H1 (cell line): ENCODE measurements around the gene SNX13. TPM values are rescaled to one million over a fixed set of nuclear protein-coding genes. Genes with fewer than 3 reads are reported as not detected.

Experiments
- CTCF ChIA-PET: fragments of 300-600 bp; sonication (Branson Sonifier 250); formaldehyde crosslinking; loops from one replicate; lab custom pipeline; 2021; ENCODE audit not compliant: partially characterized antibody; lab: Charles Lee
- POLR2A ChIA-PET: fragments of 300-600 bp; sonication (Branson Sonifier 250); formaldehyde crosslinking; loops from one replicate; lab custom pipeline; 2021; ENCODE audit warnings: inconsistent platforms; ENCODE audit not compliant: partially characterized antibody; lab: Charles Lee
- DNase-seq, 2 experiments: peaks; one replicate each; pipeline versions ENCODE4 v3.0.0 to v3.0.0-alpha.2; 2010 to 2022; ENCODE audit warnings: low spot score in 2 of 2, low read depth in 1 of 2, mixed read lengths in 1 of 2
- FAIRE-seq: peaks from 2 replicates; lab custom pipeline; 2011; peaks lifted over from hg19 to GRCh38; lab: Jason Lieb, UNC
- H2AFZ ChIP-seq: 2 replicates; pipeline ENCODE4 v1.8.1; 2012; ENCODE audit warnings: low read length, inconsistent platforms
- H2AK5ac ChIP-seq: 2 replicates; pipeline ENCODE4 v1.6.1; 2013; ENCODE audit warnings: low read depth, low read length
- H2BK120ac ChIP-seq: replicated peaks from 2 replicates; pipeline ENCODE3; 2013; ENCODE audit warnings: low read depth, low read length, inconsistent platforms
- H2BK12ac ChIP-seq: 2 replicates; pipeline ENCODE4 v1.6.1; 2013; ENCODE audit warnings: low read depth, low read length
- H2BK15ac ChIP-seq: 2 replicates; pipeline ENCODE4 v1.6.1; 2013; ENCODE audit warnings: low read length
- H2BK20ac ChIP-seq: 2 replicates; pipeline ENCODE4 v1.6.1; 2013; ENCODE audit warnings: low read length
- H2BK5ac ChIP-seq: 2 replicates; pipeline ENCODE4 v1.6.1; 2013; ENCODE audit warnings: low read depth, low read length
- H3K14ac ChIP-seq: 2 replicates; pipeline ENCODE4 v1.6.1; 2013; ENCODE audit warnings: inconsistent platforms; ENCODE audit not compliant: insufficient read length
- H3K18ac ChIP-seq: 2 replicates; pipeline ENCODE4 v1.6.1; 2013; ENCODE audit warnings: low read length; ENCODE audit errors: extremely low read depth
- H3K23ac ChIP-seq: 2 replicates; pipeline ENCODE4 v1.6.1; 2013; ENCODE audit warnings: inconsistent platforms; ENCODE audit not compliant: insufficient read length
- H3K23me2 ChIP-seq: 2 replicates; pipeline ENCODE4 v1.6.1; 2013; ENCODE audit warnings: low read depth, low read length
- H3K27ac ChIP-seq: 2 replicates; pipeline ENCODE4 v1.6.1; 2011; ENCODE audit warnings: low read depth, low read length, inconsistent platforms
- H3K27me3 ChIP-seq, 4 experiments: replicated peaks in 1 of 4; 1 replicate in 1 of 4; 2 replicates in 3 of 4; pipeline versions ENCODE4 v1.6.1 to v1.8.1; 2011 to 2013; ENCODE audit warnings: low read length in 3 of 4, mild to moderate bottlenecking in 3 of 4, inconsistent platforms in 2 of 4, mixed read lengths in 2 of 4, moderate library complexity in 1 of 4; ENCODE audit not compliant: control insufficient read depth in 3 of 4, insufficient read depth in 3 of 4; ENCODE audit errors: extremely low read depth in 1 of 4
- H3K36me3 ChIP-seq, 4 experiments: 2 replicates each; pipeline versions ENCODE4 v1.6.1 to v1.8.1; 2011 to 2013; ENCODE audit warnings: mild to moderate bottlenecking in 4 of 4, low read length in 3 of 4, moderate library complexity in 2 of 4, control low read depth in 1 of 4, inconsistent platforms in 1 of 4; ENCODE audit not compliant: insufficient read depth in 4 of 4, control insufficient read depth in 2 of 4
- H3K4ac ChIP-seq: replicated peaks from 2 replicates; pipeline ENCODE3; 2013; ENCODE audit warnings: low read length, low read depth, mixed read lengths, inconsistent platforms; ENCODE audit not compliant: insufficient read length
- H3K4me1 ChIP-seq, 4 experiments: replicated peaks in 1 of 4; 1 replicate in 1 of 4; 2 replicates in 3 of 4; pipeline versions ENCODE4 v1.6.1 to v1.8.1; 2011 to 2013; ENCODE audit warnings: low read length in 3 of 4, inconsistent platforms in 2 of 4, mixed read lengths in 1 of 4; ENCODE audit not compliant: insufficient read depth in 4 of 4, control insufficient read depth in 3 of 4
- H3K4me2 ChIP-seq, 2 experiments: 2 replicates each; pipeline versions ENCODE4 v1.6.1 to v1.8.1; 2011 to 2013; ENCODE audit warnings: low read depth in 2 of 2, low read length in 2 of 2, control low read depth in 1 of 2, inconsistent platforms in 1 of 2, mild to moderate bottlenecking in 1 of 2; ENCODE audit not compliant: insufficient read depth in 1 of 2
- H3K4me3 ChIP-seq, 4 experiments: fragments of 200-600, 300-600 bp in 1 of 4; sonication (generic), shearing (Covaris generic), sonication (Bioruptor Twin) in 1 of 4; 2 replicates each; pipeline versions ENCODE4 v1.5.1 to v1.8.1; 2011 to 2016; ENCODE audit warnings: low read length in 4 of 4, low read depth in 3 of 4, control low read depth in 2 of 4, inconsistent platforms in 2 of 4, mild to moderate bottlenecking in 2 of 4, mixed read lengths in 1 of 4, moderate library complexity in 1 of 4; ENCODE audit not compliant: insufficient read depth in 2 of 4; ENCODE audit errors: extremely low read depth in 1 of 4
- H3K56ac ChIP-seq: replicated peaks from 2 replicates; pipeline ENCODE3; 2013; ENCODE audit warnings: low read depth, mild to moderate bottlenecking, mixed read lengths, low read length, inconsistent platforms; ENCODE audit not compliant: insufficient read length
- H3K79me1 ChIP-seq: 2 replicates; pipeline ENCODE4 v1.6.1; 2013; ENCODE audit warnings: low read depth, low read length, control low read depth
- H3K79me2 ChIP-seq, 2 experiments: 2 replicates each; pipeline versions ENCODE4 v1.6.1 to v1.8.1; 2012 to 2013; ENCODE audit warnings: low read length in 2 of 2, mild to moderate bottlenecking in 2 of 2, inconsistent platforms in 1 of 2; ENCODE audit not compliant: insufficient read depth in 2 of 2, control insufficient read depth in 1 of 2
- H3K9ac ChIP-seq, 4 experiments: replicated peaks in 1 of 4; 1 replicate in 1 of 4; 2 replicates in 3 of 4; pipeline versions ENCODE4 v1.6.1 to v1.8.1; 2011 to 2013; ENCODE audit warnings: low read depth in 3 of 4, low read length in 3 of 4, control low read depth in 2 of 4, mild to moderate bottlenecking in 2 of 4, moderate library complexity in 2 of 4, inconsistent platforms in 1 of 4; ENCODE audit errors: extremely low read depth in 1 of 4
- H3K9me3 ChIP-seq, 2 experiments: 2 replicates each; pipeline versions ENCODE4 v1.6.1 to v1.8.1; 2012 to 2013; ENCODE audit warnings: mild to moderate bottlenecking in 2 of 2, moderate library complexity in 2 of 2, control low read depth in 1 of 2, inconsistent platforms in 1 of 2, low read depth in 1 of 2, low read length in 1 of 2, mixed read lengths in 1 of 2; ENCODE audit not compliant: insufficient read depth in 2 of 2
- H4K20me1 ChIP-seq, 2 experiments: replicated peaks in 1 of 2; 2 replicates each; pipeline versions ENCODE3 to v1.8.1; 2011 to 2013; ENCODE audit warnings: inconsistent platforms in 2 of 2, low read length in 2 of 2, mild to moderate bottlenecking in 1 of 2; ENCODE audit not compliant: insufficient read depth in 2 of 2, control insufficient read depth in 1 of 2
- H4K5ac ChIP-seq: 2 replicates; pipeline ENCODE4 v1.6.1; 2013; ENCODE audit warnings: low read length, low read depth, mixed read lengths, inconsistent platforms; ENCODE audit not compliant: insufficient read length
- H4K8ac ChIP-seq: 2 replicates; pipeline ENCODE4 v1.8.0; 2013; ENCODE audit warnings: mild to moderate bottlenecking, moderate library complexity, low read length, inconsistent platforms; ENCODE audit not compliant: insufficient read depth; ENCODE audit errors: extremely low read depth
- H4K91ac ChIP-seq: replicated peaks from 2 replicates; pipeline ENCODE3; 2013; ENCODE audit warnings: low read length, mixed read lengths, inconsistent platforms; ENCODE audit not compliant: insufficient read length
- ATF3 ChIP-seq: IDR thresholded peaks from 2 replicates; pipeline ENCODE4 v1.6.1; 2011; ENCODE audit warnings: low read depth, mild to moderate bottlenecking, low read length; ENCODE audit not compliant: insufficient read depth
- POU5F1 ChIP-seq: IDR thresholded peaks from 2 replicates; pipeline ENCODE4 v1.6.1; 2011; ENCODE audit warnings: low read depth, mild to moderate bottlenecking, low read length, moderate library complexity
- RXRA ChIP-seq: IDR thresholded peaks from 2 replicates; pipeline ENCODE4 v1.6.1; 2011; ENCODE audit warnings: low read depth, mild to moderate bottlenecking, low read length, moderate library complexity; ENCODE audit not compliant: insufficient read depth
- SIRT6 ChIP-seq: IDR thresholded peaks from one replicate; pipeline ENCODE4 v1.7.1; 2012; ENCODE audit warnings: low read length, inconsistent platforms
- WGBS, 2 experiments: shearing (Covaris generic) in 1 of 2; methylation state at CpG; one replicate each; pipeline versions ENCODE4 v1.1.6 to v1.1.7; 2013 to 2015; ENCODE audit warnings: low lambda C conversion rate in 2 of 2, mixed read lengths in 2 of 2, inconsistent platforms in 1 of 2, low coverage in 1 of 2, missing lambda C conversion rate in 1 of 2; ENCODE audit not compliant: insufficient replicate concordance in 2 of 2, insufficient coverage in 1 of 2, insufficient read length in 1 of 2; ENCODE audit errors: extremely low coverage in 1 of 2, missing lambda C conversion rate in 1 of 2; 5-methylcytosine and 5-hydroxymethylcytosine counted together
- polyA plus RNA-seq, 7 experiments: library from polyadenylated mRNA; depleted of rRNA in 3 of 7; stranded (reverse) in 5 of 7; unstranded in 2 of 7; fragments of >200 nt in 5 of 7; fragments of 200-250 nt in 2 of 7; gene quantifications; 1 replicate in 5 of 7; 2 replicates in 1 of 7; 4 replicates in 1 of 7; pipeline versions ENCODE4 v1.2.1 to v1.2.3, GENCODE V29; 2011 to 2013; ENCODE audit warnings: missing spikeins in 2 of 7, mixed read lengths in 2 of 7
- total RNA-seq: library from RNA; stranded (reverse); fragmentation: NEBNext Ultra II Directional; extraction: Animal tissue kit (Norgen Biotek cat#: 25700); gene quantifications from 2 replicates; pipeline ENCODE4 v1.2.1, GENCODE V29; 2021

The SNX13 gene
- total and polyA plus RNA-seq, 2 of the 8 experiments (the other 6 are each of a cell fraction or from before 2014, with no cell fraction given) = 5.5 to 27.4 TPM

DNA sequence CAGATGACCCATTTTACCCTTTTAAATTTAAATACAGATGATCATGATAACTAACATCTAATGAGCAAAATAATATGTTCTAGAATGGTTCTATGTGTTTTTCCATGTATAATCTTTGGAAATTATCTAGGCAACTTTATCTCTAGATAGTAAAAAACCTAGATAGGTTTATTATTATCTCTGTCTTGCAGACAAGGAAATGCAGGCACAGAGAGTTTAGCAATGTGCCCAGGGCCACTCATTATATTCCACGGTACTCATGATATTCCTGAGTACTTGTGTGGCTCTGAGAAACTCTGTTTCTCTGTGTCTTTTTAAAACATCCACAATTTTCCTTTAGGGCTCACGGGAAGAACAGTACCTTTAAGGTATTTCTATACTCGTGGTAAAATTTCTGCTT, 26.4 kb upstream of the SNX13 start:
- Histone ChIP-seq H2BK120ac (no peak overlapping the region), H2BK20ac (no peak overlapping the region), H3K18ac (no peak overlapping the region), H3K23me2 (no peaks in the 10 kb centered on the region), H3K23ac (no peak overlapping the region), H3K9ac (no peak overlapping the region), H3K79me2 (no peaks in the 10 kb centered on the region), H2BK5ac (no peak overlapping the region), H3K4me1 (no peaks in the 10 kb centered on the region), H3K56ac (no peak overlapping the region), H3K27ac (no peak overlapping the region), H3K14ac (no peak overlapping the region), H2BK15ac (no peak overlapping the region), H3K79me1 (no peaks in the 10 kb centered on the region), H4K91ac (no peak overlapping the region), H4K20me1 (no peaks in the 10 kb centered on the region), H3K27me3 (no peaks in the 10 kb centered on the region), H2AFZ (no peak overlapping the region), H4K8ac (no peak overlapping the region), H3K4me2 (no peak overlapping the region), H3K4me3 (no peak overlapping the region), H2AK5ac (no peak overlapping the region), H3K36me3 (no peaks in the 10 kb centered on the region), H3K4ac (no peak overlapping the region), H2BK12ac (no peak overlapping the region), H4K5ac (no peak overlapping the region), H3K9me3 (no peaks in the 10 kb centered on the region)
- FAIRE-seq (no peak), DNase-seq (no peak)
- 88% methylated on average over 3 of the region's 3 CpGs; no CpG with 5 or more reads in 1 of the 2 experiments for WGBS, 2 experiments
- TF ChIP-seq RXRA (no peak), POU5F1 (no peak), SIRT6 (no peak), ATF3 (no peak)
- POLR2A ChIA-PET = interaction anchor here (0.6 kb wide), 1 partner anchor 241 kb away, joined by 3 read pairs; no protein-coding TSS in a partner anchor
- CTCF ChIA-PET = interaction anchor here (0.7 kb wide), 1 partner anchor 99 kb away, joined by 6 read pairs; no protein-coding TSS in a partner anchor
